Measurements from ENCODE around the gene PMIS2.

The PMIS2 gene

DNA sequence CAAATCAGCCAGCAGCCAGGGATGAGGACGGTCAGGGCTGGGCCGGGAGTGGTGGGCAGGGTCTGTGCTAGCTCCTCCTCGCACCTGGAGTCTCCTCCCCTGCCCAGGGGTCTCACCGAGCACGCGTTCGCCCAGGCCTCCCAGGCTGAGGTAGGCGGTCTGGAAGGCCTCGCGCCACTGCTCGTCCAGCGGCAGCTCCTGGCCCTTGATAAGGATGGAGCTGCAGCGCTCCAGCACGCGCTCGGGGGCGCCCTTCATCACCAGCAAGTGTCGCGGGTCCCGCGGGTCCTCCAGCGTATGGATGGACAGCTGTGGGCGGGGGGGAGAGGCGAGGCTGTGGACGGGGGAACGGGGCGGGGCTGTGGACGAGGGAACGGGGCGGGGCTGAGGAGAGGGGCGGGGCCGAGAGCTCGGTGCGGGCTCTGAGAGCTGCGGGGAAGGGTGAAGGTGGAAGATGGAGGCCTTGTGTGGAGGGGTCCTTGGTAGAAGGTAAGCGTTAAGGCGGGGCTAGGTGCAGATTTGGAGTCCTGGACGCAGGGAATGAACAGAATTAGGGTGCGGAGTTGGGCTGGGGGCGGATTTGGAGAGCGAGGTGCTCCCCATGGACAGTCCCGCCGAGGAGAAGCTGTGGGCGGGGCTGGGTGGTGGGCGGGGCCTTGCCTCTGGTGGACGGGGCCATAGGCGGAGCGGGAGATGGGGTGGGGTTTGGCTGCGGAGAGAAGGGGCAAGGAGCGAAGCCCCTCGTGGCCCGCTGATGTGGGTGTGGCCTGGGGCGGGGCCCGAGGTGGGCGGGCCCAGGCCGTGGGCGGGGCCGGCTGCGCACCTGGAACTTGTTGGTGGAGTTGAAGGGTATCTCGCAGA, 28.2 kb upstream of the PMIS2 start (continued):
- TF ChIP-seq HOXD13 (CRISPR knock-in tag; IDR thresholded peaks at IDR 0.05; ENCODE audit: borderline replicate concordance) (no peak), ZNF132 (tag by site-specific recombination; IDR thresholded peaks at IDR 0.05; ENCODE audit: borderline replicate concordance) (no peak), ZNF266 (tag by site-specific recombination; IDR thresholded peaks at IDR 0.05; ENCODE audit: low read depth) (no peak), ZNF292 (tag by site-specific recombination; IDR thresholded peaks at IDR 0.05; ENCODE audit: borderline replicate concordance, low read depth) (no peak), ZNF658 (tag by site-specific recombination; IDR thresholded peaks at IDR 0.05) (no peak), PRDM1 (tag by site-specific recombination; IDR thresholded peaks at IDR 0.05) (no peak), ZNF555 (tag by site-specific recombination; conservative IDR thresholded peaks at IDR 0.05) (no peak), ZNF610 (tag by site-specific recombination; IDR thresholded peaks at IDR 0.05; ENCODE audit: borderline replicate concordance) (no peak), SETDB1 (IDR thresholded peaks at IDR 0.05; ENCODE audit: insufficient read length, low read length) (no peak), ZNF23 (tag by site-specific recombination; IDR thresholded peaks at IDR 0.05; ENCODE audit: borderline replicate concordance) (no peak), ZNF223 (tag by site-specific recombination; IDR thresholded peaks at IDR 0.05) (no peak), ZNF311 (tag by site-specific recombination; IDR thresholded peaks at IDR 0.05; ENCODE audit: borderline replicate concordance) (no peak), SALL2 (tag by site-specific recombination; IDR thresholded peaks at IDR 0.05; ENCODE audit: borderline replicate concordance) (no peak), ZBTB20 (tag by site-specific recombination; IDR thresholded peaks at IDR 0.05) (peak; percentile 46; the same call in 1 of the 2 replicates), SCRT1 (tag by site-specific recombination; IDR thresholded peaks at IDR 0.05; ENCODE audit: borderline replicate concordance) (no peak), ZNF341 (tag by site-specific recombination; IDR thresholded peaks at IDR 0.05; ENCODE audit: low read depth) (no peak), TCF7L2 (IDR thresholded peaks at IDR 0.05; ENCODE audit: borderline replicate concordance, low read depth, low read length) (no peak), ZNF561 (tag by site-specific recombination; IDR thresholded peaks at IDR 0.05; ENCODE audit: borderline replicate concordance) (no peak), MZF1 (tag by site-specific recombination; IDR thresholded peaks at IDR 0.05; ENCODE audit: borderline replicate concordance) (no peak), GFI1B (tag by site-specific recombination; IDR thresholded peaks at IDR 0.05) (no peak), ZNF169 (tag by site-specific recombination; IDR thresholded peaks at IDR 0.05) (no peak), ZNF623 (tag by site-specific recombination; IDR thresholded peaks at IDR 0.05) (no peak), ZNF473 (tag by site-specific recombination; IDR thresholded peaks at IDR 0.05) (no peak), ZFP3 (tag by site-specific recombination; IDR thresholded peaks at IDR 0.05; ENCODE audit: low read depth) (no peak), GLIS2 (tag by site-specific recombination; IDR thresholded peaks at IDR 0.05) (peak; percentile 78), ZNF768 (tag by site-specific recombination; IDR thresholded peaks at IDR 0.05) (no peak), ZNF785 (tag by site-specific recombination; IDR thresholded peaks at IDR 0.05) (no peak), GLI4 (tag by site-specific recombination; IDR thresholded peaks at IDR 0.05) (no peak), ZNF433 (tag by site-specific recombination; IDR thresholded peaks at IDR 0.05; ENCODE audit: low read depth) (no peak), OSR2 (tag by site-specific recombination; IDR thresholded peaks at IDR 0.05) (no peak), ZNF133 (tag by site-specific recombination; IDR thresholded peaks at IDR 0.05) (no peak)
- TF ChIP-seq, protein P1, sequence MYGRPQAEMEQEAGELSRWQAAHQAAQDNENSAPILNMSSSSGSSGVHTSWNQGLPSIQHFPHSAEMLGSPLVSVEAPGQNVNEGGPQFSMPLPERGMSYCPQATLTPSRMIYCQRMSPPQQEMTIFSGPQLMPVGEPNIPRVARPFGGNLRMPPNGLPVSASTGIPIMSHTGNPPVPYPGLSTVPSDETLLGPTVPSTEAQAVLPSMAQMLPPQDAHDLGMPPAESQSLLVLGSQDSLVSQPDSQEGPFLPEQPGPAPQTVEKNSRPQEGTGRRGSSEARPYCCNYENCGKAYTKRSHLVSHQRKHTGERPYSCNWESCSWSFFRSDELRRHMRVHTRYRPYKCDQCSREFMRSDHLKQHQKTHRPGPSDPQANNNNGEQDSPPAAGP (tag by site-specific recombination; IDR thresholded peaks at IDR 0.05) = peak; percentile 32; the same call in 1 of the 2 replicates
- TF ChIP-seq, protein P2, sequence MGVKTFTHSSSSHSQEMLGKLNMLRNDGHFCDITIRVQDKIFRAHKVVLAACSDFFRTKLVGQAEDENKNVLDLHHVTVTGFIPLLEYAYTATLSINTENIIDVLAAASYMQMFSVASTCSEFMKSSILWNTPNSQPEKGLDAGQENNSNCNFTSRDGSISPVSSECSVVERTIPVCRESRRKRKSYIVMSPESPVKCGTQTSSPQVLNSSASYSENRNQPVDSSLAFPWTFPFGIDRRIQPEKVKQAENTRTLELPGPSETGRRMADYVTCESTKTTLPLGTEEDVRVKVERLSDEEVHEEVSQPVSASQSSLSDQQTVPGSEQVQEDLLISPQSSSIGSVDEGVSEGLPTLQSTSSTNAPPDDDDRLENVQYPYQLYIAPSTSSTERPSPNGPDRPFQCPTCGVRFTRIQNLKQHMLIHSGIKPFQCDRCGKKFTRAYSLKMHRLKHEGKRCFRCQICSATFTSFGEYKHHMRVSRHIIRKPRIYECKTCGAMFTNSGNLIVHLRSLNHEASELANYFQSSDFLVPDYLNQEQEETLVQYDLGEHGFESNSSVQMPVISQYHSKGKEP (tag by site-specific recombination; IDR thresholded peaks at IDR 0.05) = no peak
- TF ChIP-seq, protein P3, sequence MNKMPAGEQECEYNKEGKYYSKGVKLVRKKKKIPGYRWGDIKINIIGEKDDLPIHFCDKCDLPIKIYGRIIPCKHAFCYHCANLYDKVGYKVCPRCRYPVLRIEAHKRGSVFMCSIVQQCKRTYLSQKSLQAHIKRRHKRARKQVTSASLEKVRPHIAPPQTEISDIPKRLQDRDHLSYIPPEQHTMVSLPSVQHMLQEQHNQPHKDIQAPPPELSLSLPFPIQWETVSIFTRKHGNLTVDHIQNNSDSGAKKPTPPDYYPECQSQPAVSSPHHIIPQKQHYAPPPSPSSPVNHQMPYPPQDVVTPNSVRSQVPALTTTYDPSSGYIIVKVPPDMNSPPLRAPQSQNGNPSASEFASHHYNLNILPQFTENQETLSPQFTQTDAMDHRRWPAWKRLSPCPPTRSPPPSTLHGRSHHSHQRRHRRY (tag by site-specific recombination; IDR thresholded peaks at IDR 0.05) = no peak
- TF ChIP-seq, protein P4, sequence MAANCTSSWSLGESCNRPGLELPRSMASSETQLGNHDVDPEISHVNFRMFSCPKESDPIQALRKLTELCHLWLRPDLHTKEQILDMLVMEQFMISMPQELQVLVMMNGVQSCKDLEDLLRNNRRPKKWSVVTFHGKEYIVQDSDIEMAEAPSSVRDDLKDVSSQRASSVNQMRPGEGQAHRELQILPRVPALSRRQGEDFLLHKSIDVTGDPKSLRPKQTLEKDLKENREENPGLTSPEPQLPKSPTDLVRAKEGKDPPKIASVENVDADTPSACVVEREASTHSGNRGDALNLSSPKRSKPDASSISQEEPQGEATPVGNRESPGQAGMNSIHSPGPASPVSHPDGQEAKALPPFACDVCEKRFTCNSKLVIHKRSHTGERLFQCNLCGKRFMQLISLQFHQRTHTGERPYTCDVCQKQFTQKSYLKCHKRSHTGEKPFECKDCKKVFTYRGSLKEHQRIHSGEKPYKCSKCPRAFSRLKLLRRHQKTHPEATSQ (tag by site-specific recombination; IDR thresholded peaks at IDR 0.05) = 0 out of 2 replicates have a peak, but pooled peaks have one; percentile 36
